ENCODE measurements around the gene ZNF560.
"Not testable (repeated sequence)": the region's sequence is repeated elsewhere in the genome, so short reads cannot be mapped to it uniquely, and the experiment has no call there.

ZNF560 gene

GRCh38 chr19:9498183-9498902 lies at the start of gene ZNF560:
TSS of gene ZNF560 (minus strand) at chr19:9498616. CDS start at chr19:9475313, 23,303 bp downstream.
- no peak for DNase-seq

GRCh38 chr19:9547870-9548269 lies 49.5 kb upstream of the ZNF560 start:
- no peak for DNase-seq

GRCh38 chr19:9541281-9541680 lies 42.9 kb upstream of the ZNF560 start:
- not testable (repeated sequence) for DNase-seq

GRCh38 chr19:9539921-9540320 lies 41.5 kb upstream of the ZNF560 start:
- not testable (repeated sequence) for DNase-seq

- not testable (repeated sequence) for DNase-seq
Observed at GRCh38 chr19:9539201-9539600, 40.8 kb upstream of the ZNF560 start.

GRCh38 chr19:9538183-9539058 lies 40.0 kb upstream of the ZNF560 start, which contains the start of gene ZNF426:
TSS of gene ZNF426 (minus strand) at chr19:9538645. CDS start at chr19:9536232, 2,413 bp downstream.
- peak; percentile 83 for DNase-seq

- DNase-seq = no peak
Observed at GRCh38 chr19:9535934-9536333, 37.5 kb upstream of the ZNF560 start.

- DNase-seq = no peak
Observed at GRCh38 chr19:9531933-9532332, 33.5 kb upstream of the ZNF560 start.

- no peak for DNase-seq
Observed at GRCh38 chr19:9528757-9529336, 30.4 kb upstream of the ZNF560 start.

- DNase-seq = no peak
Observed at GRCh38 chr19:9523885-9524474, 25.6 kb upstream of the ZNF560 start.

- DNase-seq = no peak
Observed at GRCh38 chr19:9507285-9507684, 8.9 kb upstream of the ZNF560 start.

- DNase-seq = no peak
Observed at GRCh38 chr19:9500796-9501195, 2.4 kb upstream of the ZNF560 start.

GRCh38 chr19:9494096-9494495 lies 4.3 kb downstream of the ZNF560 start:
- DNase-seq = no peak

GRCh38 chr19:9487016-9487415 lies 11.4 kb downstream of the ZNF560 start:
- DNase-seq = no peak

GRCh38 chr19:9485140-9485539 lies 13.3 kb downstream of the ZNF560 start:
- DNase-seq = no peak

GRCh38 chr19:9474975-9475374 lies 23.4 kb downstream of the ZNF560 start:
- no peak for DNase-seq

GRCh38 chr19:9467161-9467560 lies 31.3 kb downstream of the ZNF560 start:
- DNase-seq = no peak

- DNase-seq = no peak
Observed at GRCh38 chr19:9461938-9462337, 36.5 kb downstream of the ZNF560 start.

GRCh38 chr19:9456018-9456689 lies 42.3 kb downstream of the ZNF560 start:
- no peak for DNase-seq

- DNase-seq = no peak
Observed at GRCh38 chr19:9453953-9454352, 44.5 kb downstream of the ZNF560 start.

GRCh38 chr19:9445037-9445436 lies 53.4 kb downstream of the ZNF560 start:
- DNase-seq = no peak

- no peak for DNase-seq
Observed at GRCh38 chr19:9436358-9436757, 62.1 kb downstream of the ZNF560 start.
